Neural progenitor cell (in vitro differentiated cells): Measurements from ENCODE around the gene GALNTL6.

Experiments used
- EZH2 ChIP-seq: fragments of 200-600 bp; sonication (generic); IDR thresholded peaks from 2 replicates; pipeline ENCODE4 v1.6.1; 2017; ENCODE audit warnings: antibody characterized with exemption, mild to moderate bottlenecking, moderate library complexity
- TF ChIP-seq, protein P1 (sequence below): fragments of 200-600 bp; sonication (generic); IDR thresholded peaks from 2 replicates; pipeline ENCODE4 v1.5.1; 2017; ENCODE audit warnings: antibody characterized with exemption, mild to moderate bottlenecking

DNA sequence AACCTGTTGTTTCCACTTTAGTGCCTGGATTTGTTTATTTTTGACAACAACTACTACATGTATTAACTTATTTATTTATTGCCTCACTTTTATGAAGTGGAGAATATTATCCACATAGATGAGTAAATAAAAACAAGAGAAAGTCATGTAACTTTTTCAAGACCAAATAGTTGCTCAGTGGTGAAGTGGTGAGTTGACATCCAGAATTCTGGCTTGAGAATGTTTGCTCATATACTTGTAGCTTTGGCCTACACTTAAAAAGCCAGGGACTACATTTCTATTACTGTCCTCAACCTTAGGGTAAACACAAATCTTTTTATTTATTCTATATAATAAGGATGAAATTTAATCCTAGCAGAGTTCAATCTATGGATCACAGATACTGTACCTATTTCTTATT, 47.7 kb upstream of the GALNTL6 start:
- TF ChIP-seq, protein P1, sequence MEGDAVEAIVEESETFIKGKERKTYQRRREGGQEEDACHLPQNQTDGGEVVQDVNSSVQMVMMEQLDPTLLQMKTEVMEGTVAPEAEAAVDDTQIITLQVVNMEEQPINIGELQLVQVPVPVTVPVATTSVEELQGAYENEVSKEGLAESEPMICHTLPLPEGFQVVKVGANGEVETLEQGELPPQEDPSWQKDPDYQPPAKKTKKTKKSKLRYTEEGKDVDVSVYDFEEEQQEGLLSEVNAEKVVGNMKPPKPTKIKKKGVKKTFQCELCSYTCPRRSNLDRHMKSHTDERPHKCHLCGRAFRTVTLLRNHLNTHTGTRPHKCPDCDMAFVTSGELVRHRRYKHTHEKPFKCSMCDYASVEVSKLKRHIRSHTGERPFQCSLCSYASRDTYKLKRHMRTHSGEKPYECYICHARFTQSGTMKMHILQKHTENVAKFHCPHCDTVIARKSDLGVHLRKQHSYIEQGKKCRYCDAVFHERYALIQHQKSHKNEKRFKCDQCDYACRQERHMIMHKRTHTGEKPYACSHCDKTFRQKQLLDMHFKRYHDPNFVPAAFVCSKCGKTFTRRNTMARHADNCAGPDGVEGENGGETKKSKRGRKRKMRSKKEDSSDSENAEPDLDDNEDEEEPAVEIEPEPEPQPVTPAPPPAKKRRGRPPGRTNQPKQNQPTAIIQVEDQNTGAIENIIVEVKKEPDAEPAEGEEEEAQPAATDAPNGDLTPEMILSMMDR, result no peak
- no peak for TF ChIP-seq EZH2
